GM12878 (cell line): Measurements from ENCODE around the gene PCK1. TPM values are rescaled to one million over a fixed set of nuclear protein-coding genes. Genes with fewer than 3 reads are reported as not detected.

ENCODE experiments used
- ATAC-seq: fragments of 200-7000 bp; cut with Tn5 transposase; 3 replicates; pipeline ENCODE4 v1.9.1; 2020; ENCODE audit warnings: mild to moderate bottlenecking, moderate library complexity
- BruUV-seq: library from RNA; stranded (reverse); fragments of 400-500 nt; replicated peaks from 2 replicates; lab custom pipeline; 2021; lab: Mats Ljungman, UMichigan
- CTCF ChIA-PET: fragments of 300-600 bp; sonication (Branson Sonifier 250); formaldehyde crosslinking; extraction: SDS; loops from one replicate; lab custom pipeline; 2021; ENCODE audit warnings: inconsistent platforms; lab: Yijun Ruan, JAX
- POLR2A ChIA-PET: fragments of 350-600 bp; formaldehyde crosslinking; extraction: SDS; loops from one replicate; lab custom pipeline; 2021; ENCODE audit warnings: inconsistent platforms; lab: Charles Lee
- RAD21 ChIA-PET: fragments of 300-600 bp; sonication (Branson Sonifier 250); formaldehyde crosslinking; loops from one replicate; lab custom pipeline; 2023; ENCODE audit warnings: antibody characterized with exemption; ENCODE audit not compliant: unreplicated experiment; lab: Charles Lee
- SMC1A ChIA-PET: fragments of 300-600 bp; sonication (Branson Sonifier 250); formaldehyde crosslinking; loops from one replicate; lab custom pipeline; 2023; ENCODE audit not compliant: unreplicated experiment, uncharacterized antibody; lab: Charles Lee
- DNase-seq: peaks from one replicate; pipeline ENCODE4 v3.0.0-alpha.2; 2011; ENCODE audit warnings: low read depth, low spot score
- FAIRE-seq: peaks from 3 replicates; lab custom pipeline; 2011; peaks lifted over from hg19 to GRCh38; lab: Jason Lieb, UNC
- H2AFZ ChIP-seq: 2 replicates; pipeline ENCODE4 v1.6.0; 2011; ENCODE audit warnings: low read depth, low read length, control low read depth; ENCODE audit not compliant: control insufficient read depth
- H3K27ac ChIP-seq: 2 replicates; pipeline ENCODE4 v1.5.1; 2011; ENCODE audit warnings: control low read depth; ENCODE audit not compliant: control insufficient read depth, insufficient read depth
- H3K27me3 ChIP-seq, 2 experiments: replicated peaks in 1 of 2; 2 replicates each; pipeline versions ENCODE4 v1.6.0 to v1.6.1; 2011; ENCODE audit warnings: low read length in 1 of 2; ENCODE audit not compliant: control insufficient read depth in 2 of 2, insufficient read depth in 2 of 2
- H3K36me3 ChIP-seq, 2 experiments: 2 replicates each; pipeline ENCODE4 v1.5.1; 2011; ENCODE audit warnings: low read length in 1 of 2; ENCODE audit not compliant: control insufficient read depth in 2 of 2, insufficient read depth in 2 of 2
- H3K4me1 ChIP-seq: 2 replicates; pipeline ENCODE4 v1.6.1; 2011; ENCODE audit warnings: mild to moderate bottlenecking, low read length, moderate library complexity, mixed read lengths; ENCODE audit not compliant: control insufficient read depth, insufficient read depth
- H3K4me2 ChIP-seq: 2 replicates; pipeline ENCODE4 v1.6.0; 2011; ENCODE audit warnings: control low read depth; ENCODE audit not compliant: control insufficient read depth, insufficient read depth
- H3K4me3 ChIP-seq: fragments of 200-600 bp; sonication (generic); 2 replicates; pipeline ENCODE4 v1.5.1; 2016
- H3K79me2 ChIP-seq: 2 replicates; pipeline ENCODE4 v1.6.0; 2011; ENCODE audit warnings: low read length; ENCODE audit not compliant: control insufficient read depth, insufficient read depth
- H3K9ac ChIP-seq: 2 replicates; pipeline ENCODE4 v1.8.0; 2011; ENCODE audit warnings: low read length, control low read depth, mixed read lengths; ENCODE audit not compliant: control insufficient read depth, insufficient read depth
- H3K9me3 ChIP-seq: replicated peaks from 3 replicates; pipeline ENCODE4 v1.5.1; 2011; ENCODE audit warnings: mild to moderate bottlenecking, low read length; ENCODE audit not compliant: control insufficient read depth, insufficient read depth
- H4K20me1 ChIP-seq: 2 replicates; pipeline ENCODE4 v1.6.0; 2011; ENCODE audit not compliant: control insufficient read depth, insufficient read depth
- BRCA1 ChIP-seq: IDR thresholded peaks from 2 replicates; pipeline ENCODE4 v1.6.1; 2011; ENCODE audit warnings: low read depth, low read length, improper control_type of control experiment
- NFXL1 ChIP-seq: fragments of 450-650 bp; IDR thresholded peaks from 2 replicates; pipeline ENCODE4 v1.6.1; 2017; ENCODE audit warnings: antibody characterized with exemption, mild to moderate bottlenecking, borderline replicate concordance
- SMARCA5 ChIP-seq: fragments of 450-650 bp; IDR thresholded peaks from 2 replicates; pipeline ENCODE4 v1.6.1; 2017; ENCODE audit warnings: mild to moderate bottlenecking
- ZBTB40 ChIP-seq: fragments of 450-650 bp; IDR thresholded peaks from 2 replicates; pipeline ENCODE4 v1.6.1; 2016; ENCODE audit warnings: mild to moderate bottlenecking, moderate library complexity, borderline replicate concordance
- WGBS: methylation state at CpG from one replicate; pipeline ENCODE4 v1.1.6; 2016; ENCODE audit warnings: low lambda C conversion rate; ENCODE audit not compliant: insufficient replicate concordance, insufficient coverage; ENCODE audit errors: missing lambda C conversion rate; 5-methylcytosine and 5-hydroxymethylcytosine counted together
- in situ Hi-C: fragments of 300-500 bp; cut with MboI; formaldehyde crosslinking; loops from 9 replicates; pipeline ENCODE4 v1.14.3; 2018; ENCODE audit warnings: mixed read lengths
- intact Hi-C: fragments of 100-400 bp; cut with micrococcal nuclease; formaldehyde crosslinking; loops from one replicate; pipeline ENCODE4 v1.14.2; 2022; ENCODE audit not compliant: unreplicated experiment
- polyA plus RNA-seq, 11 experiments: library from polyadenylated mRNA; depleted of rRNA in 4 of 11; unstranded in 6 of 11; stranded (reverse) in 5 of 11; fragments of >200 nt; fragmentation: Nextera tagmentation in 4 of 11; fragmentation: Illumina TruSeq in 1 of 11; extraction: Ambion mirVana in 4 of 11; extraction: Trizol in 1 of 11; gene quantifications; 1 replicate in 1 of 11; 2 replicates in 10 of 11; pipeline versions ENCODE4 v1.2.1 to v1.2.3, GENCODE V29; 2011 to 2016; ENCODE audit warnings: inconsistent platforms in 2 of 11, missing spikeins in 2 of 11, low read depth in 1 of 11
- total RNA-seq, 4 experiments: library from RNA; depleted of rRNA in 3 of 4; stranded (reverse); fragments of >200 nt in 3 of 4; fragmentation: Illumina TruSeq in 1 of 4; extraction: Trizol in 1 of 4; gene quantifications; 2 replicates each; pipeline versions ENCODE4 v1.2.1 to v1.2.3, GENCODE V29; 2013 to 2021

Gene PCK1
- total and polyA plus RNA-seq, 10 of the 15 experiments (the other 5 are each of a cell fraction or from before 2014, with no cell fraction given), result 0.02 to 0.33 (median 0.09) TPM; not detected in 5

GRCh38 chr20:57596358-57596757, 35.4 kb downstream of the PCK1 start:
- ChIA-PET SMC1A (interaction anchor here (0.8 to 2.4 kb wide), 12 partner anchors 8 to 586 kb away, joined by 3 to 12 read pairs (median 3); partner anchors contain the start of gene ZBP1), RAD21 (interaction anchor here (0.8 to 5.0 kb wide), 13 partner anchors 12 to 586 kb away, joined by 3 to 31 read pairs (median 4); partner anchors contain the start of gene ZBP1), POLR2A (no interaction called here), CTCF (interaction anchor here (0.6 to 4.3 kb wide), 26 partner anchors 10 to 614 kb away, joined by 3 to 34 read pairs (median 4); partner anchors contain the start of gene ZBP1)
- no TSS peak for BruUV-seq
- Histone ChIP-seq H4K20me1 (no peaks in the 10 kb centered on the region), H3K4me2 (no peak overlapping the region), H3K9ac (no peak overlapping the region), H3K36me3 (no peaks in the 10 kb centered on the region), H3K27ac (no peak overlapping the region), H2AFZ (no peak overlapping the region), H3K79me2 (no peaks in the 10 kb centered on the region), H3K4me1 (peaks cover 4% of the 10 kb centered on the region), H3K27me3 (no peaks in the 10 kb centered on the region; a peak in 1 of 4 replicates), H3K4me3 (no peak overlapping the region), H3K9me3 (no peaks in the 10 kb centered on the region)
- WGBS, result 32% methylated on average over 11 of the region's 11 CpGs
- no peak for TF ChIP-seq ZBTB40
- peak; percentile 71 for TF ChIP-seq NFXL1
- TF ChIP-seq BRCA1, result no peak
- peak; percentile 29; the same call in 1 of the 2 replicates for TF ChIP-seq SMARCA5
- FAIRE-seq (no peak), ATAC-seq (no peak), DNase-seq (no peak)
- in situ Hi-C loops, result loop anchor here (10.0 kb wide), 1 partner anchor 588 kb away; no protein-coding TSS in a partner anchor
- intact Hi-C loops, result loop anchor here (2.0 kb wide), 2 partner anchors 490 to 614 kb away; no protein-coding TSS in a partner anchor
